COLO668 (cell line): Measurements from ENCODE around the gene PDCD11.
"Not testable (repeated sequence)": the region's sequence is repeated elsewhere in the genome, so short reads cannot be mapped to it uniquely, and the experiment has no call there.

Experiments
- DNase-seq: peaks from one replicate; lab custom pipeline; 2025; ENCODE audit not compliant: unreplicated experiment; lab: John Stamatoyannopoulos, UW

The PDCD11 gene

DNA sequence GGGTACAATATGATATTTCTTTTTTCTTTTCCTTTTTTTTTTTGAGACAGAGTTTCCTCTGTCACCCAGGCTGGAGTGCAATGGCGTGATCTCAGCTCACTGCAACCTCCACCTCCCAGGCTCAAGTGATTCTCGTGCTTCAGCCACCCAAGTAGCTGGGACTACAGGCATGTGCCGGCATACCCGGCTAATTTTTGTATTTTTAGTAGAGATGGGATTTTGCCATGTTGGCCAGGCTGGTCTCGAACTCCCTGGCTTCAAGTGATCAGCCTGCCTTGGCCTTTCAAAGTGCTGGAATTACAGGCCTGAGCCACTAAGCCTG is 20.7 kb downstream of the PDCD11 start:
- DNase-seq, result not testable (repeated sequence)

DNA sequence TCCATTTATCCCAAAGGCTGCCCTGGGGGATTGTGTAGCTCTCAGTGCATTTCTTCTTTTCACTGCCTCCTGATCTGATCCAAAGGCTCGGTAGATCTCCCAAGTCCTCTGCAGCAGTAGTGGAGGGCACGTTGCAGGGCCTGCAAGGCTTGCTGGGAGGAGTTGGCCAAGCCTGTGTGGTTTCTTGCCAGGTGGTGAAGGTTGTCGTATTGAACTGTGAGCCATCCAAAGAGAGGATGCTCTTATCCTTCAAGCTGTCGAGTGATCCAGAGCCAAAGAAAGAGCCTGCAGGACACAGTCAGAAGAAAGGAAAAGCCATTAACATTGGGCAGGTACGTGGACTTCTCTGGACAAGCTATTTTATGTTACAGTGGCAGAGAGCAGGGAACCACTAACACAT is 21.2 kb downstream of the PDCD11 start:
- DNase-seq, result no peak

DNA sequence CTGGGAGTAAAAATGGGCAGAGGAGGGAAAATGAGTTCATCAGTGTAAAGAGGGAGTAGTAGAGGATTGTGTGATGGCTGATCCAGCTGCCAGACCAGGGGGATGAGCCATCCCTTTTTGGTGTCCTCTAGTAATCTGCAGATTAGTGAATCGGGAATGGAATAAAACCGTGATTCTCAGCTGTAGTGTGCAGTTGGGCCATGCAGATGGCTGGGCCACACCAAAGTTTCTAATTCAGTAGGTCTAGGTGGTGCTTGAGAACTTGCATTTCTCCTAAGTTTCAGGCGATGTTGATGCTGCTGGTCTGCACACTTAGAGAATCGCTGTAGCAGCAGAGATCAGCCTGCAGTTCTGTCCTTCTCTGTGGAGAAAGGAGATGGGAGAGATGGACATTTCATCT is 22.7 kb downstream of the PDCD11 start:
- DNase-seq, result no peak

DNA sequence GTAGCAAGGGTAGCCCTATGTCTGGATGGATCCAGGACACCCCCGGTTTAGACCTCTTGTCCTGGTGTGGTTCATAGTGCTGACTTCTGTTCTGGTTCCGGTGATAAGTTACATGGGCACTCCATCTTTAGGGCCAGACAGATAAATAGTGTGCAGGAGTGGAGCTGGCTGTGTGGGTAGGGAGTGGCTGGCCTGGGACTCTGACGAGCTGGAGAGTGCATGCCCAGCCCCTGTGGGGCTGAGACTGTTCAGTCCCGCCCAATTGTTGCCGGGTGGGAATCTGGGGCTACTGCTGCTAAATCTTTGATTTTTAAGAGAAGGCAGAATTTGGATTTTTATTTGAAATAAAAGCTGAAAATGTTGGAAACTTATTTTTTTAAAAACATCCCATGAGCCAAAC is 27.3 kb downstream of the PDCD11 start:
- no peak for DNase-seq

DNA sequence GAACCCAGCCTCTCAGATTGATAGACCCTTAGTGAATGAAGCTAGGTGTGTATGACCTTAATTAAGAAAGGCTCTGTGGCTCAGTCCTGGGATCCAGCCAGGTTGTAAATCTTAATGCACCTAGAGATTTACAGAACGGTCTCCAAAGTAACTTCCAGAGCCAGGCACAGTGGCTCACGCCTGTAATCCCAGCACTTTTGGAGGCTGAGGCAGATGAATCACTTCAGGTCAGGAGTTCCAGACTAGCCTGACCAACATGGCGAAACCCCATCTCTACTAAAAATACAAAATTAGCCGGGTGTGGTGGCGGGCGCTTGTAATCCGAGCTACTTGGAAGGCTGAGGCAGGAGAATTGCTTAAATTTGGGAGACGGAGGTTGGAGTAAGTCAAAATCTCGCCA is 31.4 kb downstream of the PDCD11 start:
- DNase-seq, result no peak

DNA sequence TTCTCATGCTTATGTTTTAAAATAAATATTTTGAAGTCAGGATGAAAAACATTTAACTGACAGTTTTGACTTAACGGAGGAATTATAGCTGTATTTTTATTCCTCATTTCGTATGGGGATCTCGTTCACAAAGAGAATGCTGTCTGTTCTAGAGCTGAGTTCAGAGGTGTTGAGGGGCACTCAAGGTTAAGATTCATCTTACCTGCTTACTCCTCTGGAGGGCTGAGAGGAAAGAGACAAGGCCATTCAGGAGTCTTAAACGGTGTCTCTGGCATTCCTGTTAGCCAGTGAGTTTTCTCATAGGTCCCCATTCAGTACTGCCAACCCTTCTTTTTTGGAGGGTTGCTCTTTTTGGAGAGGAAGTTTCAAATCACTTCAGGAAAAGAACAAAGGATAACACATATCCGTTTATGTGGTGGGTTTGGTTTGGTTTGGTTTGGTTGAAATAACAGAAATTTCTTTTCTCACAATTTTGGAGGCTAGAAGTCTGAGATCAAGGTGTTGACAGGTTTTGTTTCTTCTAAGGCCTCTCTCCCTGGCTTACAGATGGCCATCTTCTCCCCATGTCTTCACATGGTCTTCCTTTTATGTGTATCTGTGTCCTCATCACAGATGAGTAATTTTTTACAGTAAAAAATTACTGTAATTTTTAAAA is 32.7 kb downstream of the PDCD11 start:
- no peak for DNase-seq

DNA sequence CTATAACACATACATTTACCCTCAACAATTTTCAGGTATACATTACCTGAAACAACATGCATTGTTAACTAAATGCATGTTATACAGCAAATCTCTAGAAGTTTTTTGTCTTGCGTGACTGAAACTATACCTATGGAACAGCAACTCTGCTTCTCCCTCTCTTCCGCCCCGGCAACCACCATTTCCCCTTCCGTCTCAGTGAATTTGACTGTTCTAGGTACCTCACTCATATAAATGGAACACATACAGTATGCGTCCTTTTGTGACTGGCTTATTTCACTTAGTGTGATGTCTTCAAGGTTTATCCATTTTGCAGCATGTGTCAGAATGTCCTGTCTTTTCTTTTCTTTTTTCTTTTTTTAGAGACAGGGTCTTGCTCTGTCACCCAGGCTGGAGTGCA is 33.2 kb downstream of the PDCD11 start:
- DNase-seq, result no peak

DNA sequence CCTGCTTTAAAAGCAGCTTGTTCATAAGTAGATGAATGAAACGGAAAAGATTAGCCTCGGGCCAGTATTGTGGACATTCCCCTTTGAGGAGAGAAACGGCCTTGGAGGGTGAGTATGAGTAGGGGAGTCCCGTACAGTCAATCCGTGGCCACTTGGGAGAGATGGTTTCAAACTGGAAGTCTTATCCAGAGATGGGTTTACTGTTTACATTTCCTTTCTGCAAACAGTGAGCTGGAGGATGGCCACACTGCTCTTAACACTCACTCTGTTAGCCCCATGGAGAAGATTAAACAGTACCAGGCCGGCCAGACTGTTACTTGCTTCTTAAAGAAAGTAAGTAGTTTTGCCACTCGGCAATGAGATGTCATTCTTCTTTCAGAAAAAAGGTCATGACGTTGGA is 35.5 kb downstream of the PDCD11 start:
- DNase-seq, result no peak

DNA sequence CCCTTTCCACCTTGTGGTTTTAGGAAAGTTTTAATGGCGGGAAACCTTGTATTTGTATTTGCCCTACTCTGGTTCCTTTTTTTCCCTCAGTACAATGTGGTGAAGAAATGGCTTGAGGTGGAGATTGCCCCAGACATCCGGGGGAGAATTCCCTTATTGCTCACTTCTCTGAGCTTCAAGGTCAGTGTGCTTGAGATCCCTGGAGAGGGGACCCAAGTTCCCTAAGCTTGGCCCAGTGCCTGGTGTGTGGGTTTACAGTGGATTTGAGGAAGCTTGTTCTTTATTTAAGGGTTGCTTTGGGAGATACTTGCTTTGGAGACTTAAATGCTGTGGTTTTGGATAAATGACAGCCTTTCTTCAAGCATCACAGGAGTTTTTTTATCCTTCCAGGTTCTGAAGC is 37.4 kb downstream of the PDCD11 start:
- no peak for DNase-seq

DNA sequence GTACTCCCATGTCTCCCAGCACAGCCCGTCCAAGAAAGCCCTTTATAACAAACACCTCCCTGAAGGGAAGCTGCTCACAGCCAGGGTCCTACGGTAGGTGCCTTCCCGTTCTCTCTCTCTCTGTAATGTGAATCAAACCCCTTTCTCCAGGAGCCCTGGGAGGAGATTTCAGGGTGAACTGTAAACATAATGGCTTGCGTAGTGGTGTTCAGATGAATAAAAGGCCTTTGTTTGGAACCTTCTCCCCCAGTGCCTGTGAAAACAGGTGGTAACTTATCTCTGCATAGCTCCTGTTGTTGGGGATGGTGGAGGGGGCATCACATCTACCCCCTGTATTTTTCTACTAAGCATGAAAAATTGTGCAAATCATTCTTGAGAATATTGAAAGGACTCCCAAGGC is 43.4 kb downstream of the PDCD11 start:
- no peak for DNase-seq

DNA sequence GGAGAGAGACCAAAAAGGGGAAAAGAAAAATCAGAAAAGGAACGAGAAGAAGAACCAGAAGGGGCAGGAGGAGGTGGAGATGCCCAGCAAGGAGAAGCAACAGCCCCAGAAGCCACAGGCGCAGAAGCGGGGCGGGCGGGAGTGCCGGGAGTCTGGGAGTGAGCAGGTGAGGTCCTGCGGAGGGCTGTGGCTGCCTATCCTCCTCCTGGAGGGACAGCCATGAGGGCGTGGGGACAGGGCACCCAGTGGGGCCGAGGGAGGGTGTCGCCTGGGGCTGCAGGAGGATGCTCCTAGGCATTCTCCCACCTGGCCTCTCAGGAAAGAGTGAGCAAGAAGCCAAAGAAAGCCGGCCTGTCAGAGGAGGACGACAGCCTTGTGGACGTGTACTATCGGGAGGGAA is 44.0 kb downstream of the PDCD11 start:
- DNase-seq, result no peak

DNA sequence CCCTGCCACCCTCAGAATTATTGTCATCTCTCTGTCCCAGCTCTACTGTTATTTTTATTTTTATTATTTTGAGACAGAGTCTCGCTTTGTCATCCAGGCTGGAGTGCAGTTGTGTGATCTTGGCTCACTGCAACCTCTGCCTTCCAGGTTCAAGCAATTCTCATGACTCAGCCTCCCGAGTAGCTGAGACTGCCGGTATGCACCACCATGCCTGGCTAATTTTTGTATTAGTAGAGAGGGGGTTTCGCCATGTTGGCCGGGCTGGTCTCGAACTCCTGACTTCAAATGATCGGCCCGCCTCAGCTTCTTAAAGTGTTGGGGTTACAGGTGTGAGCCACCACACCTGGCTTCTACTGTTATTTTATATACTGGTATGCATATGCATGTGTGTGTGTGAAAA is 44.8 kb downstream of the PDCD11 start:
- DNase-seq, result no peak

DNA sequence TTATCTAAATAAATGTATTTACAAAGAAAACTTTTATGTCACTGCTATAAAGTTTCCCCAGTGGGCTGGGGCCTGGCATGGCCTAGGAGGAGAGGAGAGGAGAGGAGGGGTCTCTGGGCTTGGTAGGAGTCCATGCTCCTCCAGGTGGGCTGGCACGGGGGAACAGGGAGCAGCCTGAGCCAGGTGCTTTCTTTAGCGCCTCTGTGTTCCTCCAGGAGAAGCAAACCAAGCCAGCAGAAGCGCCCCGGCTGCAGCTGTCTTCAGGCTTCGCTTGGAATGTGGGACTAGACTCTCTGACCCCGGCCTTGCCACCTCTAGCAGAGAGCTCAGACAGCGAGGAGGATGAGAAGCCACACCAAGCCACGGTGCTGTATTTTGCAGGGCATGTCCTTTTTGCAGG is 45.2 kb downstream of the PDCD11 start:
- DNase-seq, result no peak

DNA sequence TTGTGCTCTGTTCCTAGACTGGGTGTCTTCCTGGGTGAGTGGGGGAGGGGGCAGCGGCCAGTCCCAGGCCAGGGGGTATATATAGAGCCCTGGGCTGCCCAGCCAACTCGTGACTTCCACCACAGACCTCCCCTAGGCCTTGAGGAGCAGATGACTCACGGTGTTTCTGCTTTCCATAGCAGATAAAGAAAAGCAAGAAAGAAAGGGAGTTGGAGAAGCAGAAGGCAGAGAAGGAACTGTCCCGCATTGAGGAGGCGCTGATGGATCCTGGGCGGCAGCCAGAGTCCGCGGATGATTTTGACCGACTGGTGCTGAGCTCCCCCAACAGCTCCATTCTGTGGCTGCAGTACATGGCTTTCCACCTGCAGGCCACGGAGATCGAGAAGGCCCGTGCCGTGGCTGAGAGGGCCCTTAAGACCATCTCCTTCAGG is 45.6 kb downstream of the PDCD11 start:
- DNase-seq, result no peak

DNA sequence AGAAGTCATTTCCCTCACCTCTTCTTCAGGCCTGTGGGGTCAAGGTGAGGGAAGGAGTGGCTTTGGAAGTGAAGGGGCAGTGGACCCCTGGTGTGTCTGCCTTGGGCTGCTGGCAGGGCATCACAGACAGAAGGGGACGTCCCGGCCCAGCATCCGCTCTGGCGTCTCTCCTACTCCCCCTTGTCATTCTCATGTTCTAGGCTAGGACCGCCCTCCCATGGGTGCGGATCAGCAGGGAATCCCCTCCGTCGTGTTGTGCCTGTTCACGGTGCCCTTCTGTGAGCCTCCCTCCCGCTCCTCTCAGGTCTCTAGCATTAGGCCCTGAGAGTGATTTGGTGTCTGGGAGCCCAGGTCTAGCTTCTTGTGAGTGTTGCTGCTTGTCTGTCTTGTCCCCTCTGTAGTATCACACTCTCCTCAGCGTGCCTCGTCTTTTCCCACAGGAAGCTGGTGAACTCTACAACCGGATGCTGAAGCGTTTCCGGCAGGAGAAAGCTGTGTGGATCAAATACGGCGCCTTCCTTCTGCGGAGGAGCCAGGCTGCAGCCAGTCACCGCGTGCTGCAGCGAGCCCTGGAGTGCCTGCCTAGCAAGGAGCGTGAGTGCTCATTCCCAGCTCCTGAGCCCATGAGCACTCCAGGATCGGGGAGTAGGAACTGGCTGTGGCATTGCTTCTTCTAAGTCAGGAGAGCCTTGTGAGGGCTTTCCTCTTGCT is 47.2 kb downstream of the PDCD11 start:
- no peak for DNase-seq

DNA sequence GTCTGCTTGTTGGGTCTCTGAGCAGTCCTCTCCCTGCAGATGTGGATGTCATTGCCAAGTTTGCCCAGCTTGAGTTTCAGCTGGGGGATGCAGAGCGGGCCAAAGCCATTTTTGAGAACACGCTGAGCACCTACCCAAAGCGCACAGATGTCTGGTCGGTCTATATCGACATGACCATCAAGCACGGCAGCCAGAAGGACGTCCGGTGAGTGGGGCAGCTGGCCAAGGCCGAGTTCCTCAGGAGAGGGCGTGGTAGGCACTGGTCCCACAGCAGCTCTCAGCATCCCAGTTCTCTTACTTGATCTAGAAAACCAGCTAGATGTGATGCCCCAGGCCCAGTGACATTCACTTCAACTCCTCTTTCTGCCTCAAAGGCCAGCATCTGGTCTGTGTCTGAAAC is 48.1 kb downstream of the PDCD11 start:
- no peak for DNase-seq

DNA sequence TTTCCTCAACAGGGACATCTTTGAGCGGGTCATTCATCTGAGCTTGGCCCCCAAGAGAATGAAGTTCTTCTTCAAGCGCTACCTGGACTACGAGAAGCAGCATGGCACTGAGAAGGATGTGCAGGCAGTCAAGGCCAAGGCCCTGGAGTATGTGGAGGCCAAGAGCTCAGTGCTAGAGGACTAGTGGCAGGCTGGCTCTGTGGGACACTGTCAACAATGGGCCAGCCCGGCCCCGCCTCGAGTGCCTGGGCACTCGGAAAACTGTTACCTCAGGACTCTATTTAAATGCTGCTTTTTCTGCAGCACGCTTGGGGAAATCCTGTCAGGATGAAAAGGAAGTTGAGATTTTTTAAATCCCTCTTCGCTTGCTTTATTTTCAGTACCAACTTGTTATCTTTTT is 48.9 kb downstream of the PDCD11 start:
- no peak for DNase-seq

DNA sequence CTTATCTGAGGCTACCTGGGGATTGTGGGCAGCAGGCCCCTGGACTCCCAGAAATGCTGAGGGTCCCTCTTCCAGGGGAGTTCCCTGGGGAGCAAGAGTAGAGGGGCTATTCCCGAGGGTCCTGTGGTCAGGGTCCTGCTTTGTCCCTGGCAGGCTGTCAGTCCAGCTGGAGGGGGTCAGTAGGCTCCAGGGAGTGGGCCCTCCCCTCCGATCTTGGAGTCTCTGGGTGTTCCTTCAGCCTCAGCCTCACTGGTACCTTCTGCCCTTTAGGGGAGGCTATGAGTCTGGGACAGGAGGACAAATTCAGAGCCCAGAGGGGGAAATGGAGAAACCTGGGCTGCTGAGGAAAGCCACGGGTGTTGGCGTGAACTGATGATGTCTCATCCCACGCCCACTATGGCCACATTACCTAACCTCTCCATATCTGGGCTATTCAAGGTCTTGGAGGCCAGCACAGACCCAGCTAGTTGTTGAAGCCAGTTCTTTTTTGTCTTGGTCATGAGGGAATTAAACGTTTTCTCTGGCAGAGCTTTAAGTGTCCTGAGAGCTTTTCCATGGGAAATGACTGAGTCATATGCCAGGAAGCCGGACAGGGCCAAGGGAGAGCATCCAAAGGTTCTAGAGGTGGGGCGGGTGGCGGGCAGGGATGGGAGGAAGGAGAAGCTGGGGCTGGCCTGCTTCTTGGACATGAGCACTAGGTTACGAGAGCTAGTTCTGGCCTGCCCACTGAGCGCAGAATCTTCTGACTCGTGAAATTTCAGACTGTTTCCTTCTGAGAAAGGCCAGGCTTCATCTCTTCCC is 49.5 kb downstream of the PDCD11 start:
- no peak for DNase-seq

DNA sequence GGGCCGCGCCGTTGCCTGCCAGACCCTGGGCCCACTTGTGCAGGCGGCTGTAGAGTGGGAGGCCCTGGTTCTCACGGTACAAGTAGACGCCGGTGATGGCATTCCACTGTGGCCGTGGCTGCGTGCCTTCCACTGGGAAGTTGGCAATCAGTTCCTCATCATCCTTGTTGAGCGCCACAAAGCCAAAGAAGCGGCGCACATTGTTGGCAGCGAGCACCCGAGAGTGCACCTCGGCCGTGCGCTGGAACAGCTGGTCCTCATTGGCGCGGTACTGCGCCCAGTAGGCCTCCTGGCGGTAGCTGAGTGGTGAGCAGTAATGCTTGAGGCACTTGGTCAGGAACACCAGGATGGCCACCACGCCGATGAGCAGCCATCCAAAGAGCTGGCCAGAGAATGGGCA is 50.8 kb downstream of the PDCD11 start:
- no peak for DNase-seq

DNA sequence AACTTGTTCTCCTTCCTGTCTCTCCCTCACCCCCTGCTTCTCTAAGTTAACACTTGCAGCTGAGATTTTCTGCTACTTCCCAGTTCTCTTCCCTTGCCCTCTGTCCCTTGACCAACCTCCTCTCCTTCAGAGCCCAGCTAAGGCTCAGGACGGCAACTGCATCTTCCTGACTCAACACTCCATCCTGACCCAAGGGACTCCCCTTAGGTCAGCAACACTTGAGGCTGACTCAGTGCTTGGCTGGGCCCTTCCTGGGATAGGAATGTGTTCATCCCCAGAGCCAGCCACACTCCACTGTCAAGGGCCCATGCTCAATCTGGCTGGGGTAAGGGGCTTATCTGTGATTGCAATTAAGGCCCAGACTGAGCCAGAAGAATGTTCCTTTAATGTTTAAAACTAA is 52.3 kb downstream of the PDCD11 start:
- no peak for DNase-seq

DNA sequence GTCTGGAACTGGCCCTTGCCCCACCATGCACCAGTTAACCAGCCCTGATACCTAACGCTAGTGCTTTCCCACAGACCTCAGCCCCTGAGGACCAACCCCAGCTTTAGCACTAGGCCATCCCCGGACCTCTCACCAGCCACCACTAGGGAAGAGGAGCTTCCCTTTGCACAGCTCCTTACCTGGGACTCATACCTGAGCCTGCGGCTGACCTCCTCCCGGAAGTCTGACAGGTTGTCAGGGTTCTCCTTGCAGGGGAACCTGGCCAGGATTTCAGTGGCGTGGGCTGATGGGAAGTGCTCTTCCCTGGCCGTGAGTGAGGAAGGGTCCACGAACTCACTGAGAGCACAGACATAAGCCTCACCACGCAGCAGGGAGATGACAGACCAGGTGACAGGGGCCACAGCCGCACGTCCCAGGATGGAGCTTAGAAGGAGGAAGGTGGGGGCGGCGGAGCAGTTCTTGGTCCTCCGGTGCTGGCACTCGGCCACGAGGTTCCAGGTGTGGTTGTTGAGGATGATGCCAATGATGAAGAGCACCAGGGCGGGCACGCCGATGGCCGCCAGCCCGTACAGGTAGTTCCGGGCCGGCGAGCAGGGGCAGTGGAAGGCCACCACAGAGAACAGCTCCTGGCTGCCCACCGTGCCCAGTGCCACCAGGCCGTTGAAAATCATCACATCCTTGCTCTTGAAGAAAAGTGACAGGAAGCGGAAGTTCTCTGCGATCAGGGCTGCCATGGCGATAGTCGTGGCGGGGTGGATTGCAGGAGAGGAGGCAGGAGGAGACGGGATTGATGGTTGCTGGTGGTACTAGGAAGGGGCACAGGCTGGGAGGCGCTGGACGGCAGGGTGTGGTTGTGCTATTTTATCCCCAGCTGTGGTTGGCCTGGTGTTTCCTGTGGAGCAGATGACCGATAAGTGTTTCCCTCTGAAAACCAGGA is 53.0 kb downstream of the PDCD11 start:
- DNase-seq, result no peak
